ENCODE measurements around the gene ALK.

DNA sequence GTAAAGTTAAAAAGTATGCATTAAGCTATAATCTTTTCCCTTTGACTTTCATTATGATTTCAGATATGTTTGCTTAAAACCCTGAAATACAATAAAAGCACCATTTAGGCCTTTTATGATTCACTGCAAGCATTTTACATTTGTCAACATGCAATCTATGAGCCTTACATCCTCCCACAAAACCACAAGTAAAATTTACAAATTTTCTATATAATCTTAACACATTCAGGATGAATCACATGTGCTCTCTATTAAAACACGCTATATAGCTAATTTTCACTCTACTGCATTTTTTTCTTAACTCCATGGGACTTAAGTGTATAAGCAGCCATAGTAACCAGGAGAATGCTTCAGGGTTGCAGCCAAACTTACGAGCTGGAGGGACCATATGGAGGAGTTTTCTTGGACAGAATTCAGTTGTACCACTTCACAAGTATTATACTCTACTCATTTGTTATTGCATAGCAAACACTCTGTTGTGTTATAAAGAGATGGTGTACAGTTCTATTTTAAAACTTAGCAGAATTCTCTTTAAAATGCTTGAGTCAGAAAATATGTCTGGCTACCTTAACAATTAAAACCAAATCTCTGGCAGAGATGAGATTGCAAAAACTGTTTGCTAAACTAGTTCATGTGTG is 293.2 kb downstream of the ALK start:
- TF ChIP-seq, protein P1, sequence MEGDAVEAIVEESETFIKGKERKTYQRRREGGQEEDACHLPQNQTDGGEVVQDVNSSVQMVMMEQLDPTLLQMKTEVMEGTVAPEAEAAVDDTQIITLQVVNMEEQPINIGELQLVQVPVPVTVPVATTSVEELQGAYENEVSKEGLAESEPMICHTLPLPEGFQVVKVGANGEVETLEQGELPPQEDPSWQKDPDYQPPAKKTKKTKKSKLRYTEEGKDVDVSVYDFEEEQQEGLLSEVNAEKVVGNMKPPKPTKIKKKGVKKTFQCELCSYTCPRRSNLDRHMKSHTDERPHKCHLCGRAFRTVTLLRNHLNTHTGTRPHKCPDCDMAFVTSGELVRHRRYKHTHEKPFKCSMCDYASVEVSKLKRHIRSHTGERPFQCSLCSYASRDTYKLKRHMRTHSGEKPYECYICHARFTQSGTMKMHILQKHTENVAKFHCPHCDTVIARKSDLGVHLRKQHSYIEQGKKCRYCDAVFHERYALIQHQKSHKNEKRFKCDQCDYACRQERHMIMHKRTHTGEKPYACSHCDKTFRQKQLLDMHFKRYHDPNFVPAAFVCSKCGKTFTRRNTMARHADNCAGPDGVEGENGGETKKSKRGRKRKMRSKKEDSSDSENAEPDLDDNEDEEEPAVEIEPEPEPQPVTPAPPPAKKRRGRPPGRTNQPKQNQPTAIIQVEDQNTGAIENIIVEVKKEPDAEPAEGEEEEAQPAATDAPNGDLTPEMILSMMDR (IDR thresholded peaks at IDR 0.05): no peak
- TF ChIP-seq POLR2A (IDR thresholded peaks at IDR 0.05; ENCODE audit: low read length) (no peak), JUNB (IDR thresholded peaks at IDR 0.05) (no peak), KDM5A (IDR thresholded peaks at IDR 0.05) (no peak), CHD2 (IDR thresholded peaks at IDR 0.05; ENCODE audit: low read length, partially characterized antibody) (no peak), RNF2 (IDR thresholded peaks at IDR 0.05; ENCODE audit: borderline replicate concordance, low read depth) (no peak), HDAC2 (IDR thresholded peaks at IDR 0.05) (no peak), CEBPB (IDR thresholded peaks at IDR 0.05) (no peak), JUN (IDR thresholded peaks at IDR 0.05) (no peak), PHF8 (IDR thresholded peaks at IDR 0.05; ENCODE audit: borderline replicate concordance, low read depth) (no peak), BHLHE40 (IDR thresholded peaks at IDR 0.05; ENCODE audit: low read depth, low read length) (no peak)
- TF ChIP-seq, protein P2, sequence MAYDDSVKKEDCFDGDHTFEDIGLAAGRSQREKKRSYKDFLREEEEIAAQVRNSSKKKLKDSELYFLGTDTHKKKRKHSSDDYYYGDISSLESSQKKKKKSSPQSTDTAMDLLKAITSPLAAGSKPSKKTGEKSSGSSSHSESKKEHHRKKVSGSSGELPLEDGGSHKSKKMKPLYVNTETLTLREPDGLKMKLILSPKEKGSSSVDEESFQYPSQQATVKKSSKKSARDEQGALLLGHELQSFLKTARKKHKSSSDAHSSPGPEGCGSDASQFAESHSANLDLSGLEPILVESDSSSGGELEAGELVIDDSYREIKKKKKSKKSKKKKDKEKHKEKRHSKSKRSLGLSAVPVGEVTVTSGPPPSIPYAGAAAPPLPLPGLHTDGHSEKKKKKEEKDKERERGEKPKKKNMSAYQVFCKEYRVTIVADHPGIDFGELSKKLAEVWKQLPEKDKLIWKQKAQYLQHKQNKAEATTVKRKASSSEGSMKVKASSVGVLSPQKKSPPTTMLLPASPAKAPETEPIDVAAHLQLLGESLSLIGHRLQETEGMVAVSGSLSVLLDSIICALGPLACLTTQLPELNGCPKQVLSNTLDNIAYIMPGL (CRISPR knock-in tag; IDR thresholded peaks at IDR 0.05; ENCODE audit: borderline replicate concordance): no peak
- TF ChIP-seq, protein P3, sequence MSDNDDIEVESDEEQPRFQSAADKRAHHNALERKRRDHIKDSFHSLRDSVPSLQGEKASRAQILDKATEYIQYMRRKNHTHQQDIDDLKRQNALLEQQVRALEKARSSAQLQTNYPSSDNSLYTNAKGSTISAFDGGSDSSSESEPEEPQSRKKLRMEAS (IDR thresholded peaks at IDR 0.05): no peak
- TF ChIP-seq, protein P4, sequence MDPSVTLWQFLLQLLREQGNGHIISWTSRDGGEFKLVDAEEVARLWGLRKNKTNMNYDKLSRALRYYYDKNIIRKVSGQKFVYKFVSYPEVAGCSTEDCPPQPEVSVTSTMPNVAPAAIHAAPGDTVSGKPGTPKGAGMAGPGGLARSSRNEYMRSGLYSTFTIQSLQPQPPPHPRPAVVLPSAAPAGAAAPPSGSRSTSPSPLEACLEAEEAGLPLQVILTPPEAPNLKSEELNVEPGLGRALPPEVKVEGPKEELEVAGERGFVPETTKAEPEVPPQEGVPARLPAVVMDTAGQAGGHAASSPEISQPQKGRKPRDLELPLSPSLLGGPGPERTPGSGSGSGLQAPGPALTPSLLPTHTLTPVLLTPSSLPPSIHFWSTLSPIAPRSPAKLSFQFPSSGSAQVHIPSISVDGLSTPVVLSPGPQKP (IDR thresholded peaks at IDR 0.05; ENCODE audit: low read depth, low read length): no peak

Data from A549 (cell line).